HepG2 (cell line): ENCODE results near the gene EMC9. TPM values are rescaled to one million over a fixed set of nuclear protein-coding genes. Genes with fewer than 3 reads are reported as not detected.

Experiments
- AFF4 ChIP-seq: sonication (generic); formaldehyde crosslinking; IDR thresholded peaks from 2 replicates; pipeline ENCODE4 v1.4.0; 2020; ENCODE audit warnings: missing genetic modification reagents
- ARID5B ChIP-seq: IDR thresholded peaks from 2 replicates; pipeline ENCODE4 v1.4.0; 2020; ENCODE audit warnings: mild to moderate bottlenecking, missing genetic modification reagents
- ARNTL ChIP-seq: sonication (generic); formaldehyde crosslinking; IDR thresholded peaks from 2 replicates; pipeline ENCODE4 v1.4.0; 2020; ENCODE audit warnings: mild to moderate bottlenecking, missing genetic modification reagents
- ESRRA ChIP-seq: sonication (generic); formaldehyde crosslinking; IDR thresholded peaks from 2 replicates; pipeline ENCODE4 v1.5.1; 2020; ENCODE audit warnings: mild to moderate bottlenecking, low read depth, missing genetic modification reagents
- MAFK ChIP-seq, 2 experiments: IDR thresholded peaks in 1 of 2; conservative IDR thresholded peaks in 1 of 2; 2 replicates each; pipeline ENCODE4 v1.6.1; 2011; ENCODE audit warnings: improper control_type of control experiment in 2 of 2, low read length in 2 of 2
- POLR2AphosphoS5 ChIP-seq: IDR thresholded peaks from 2 replicates; pipeline ENCODE4 v1.6.1; 2012; ENCODE audit warnings: low read depth, low read length
- SP1 ChIP-seq, 2 experiments: fragments of 450-650 bp in 1 of 2; sonication (generic) in 1 of 2; formaldehyde crosslinking in 1 of 2; IDR thresholded peaks; 2 replicates each; pipeline versions ENCODE4 v1.4.0 to v1.6.1; 2016 to 2020; ENCODE audit warnings: missing genetic modification reagents in 1 of 2
- SSRP1 ChIP-seq: IDR thresholded peaks from 2 replicates; pipeline ENCODE4 v1.6.1; 2016; ENCODE audit warnings: control low read depth
- WIZ ChIP-seq: sonication (generic); formaldehyde crosslinking; IDR thresholded peaks from 2 replicates; pipeline ENCODE4 v1.5.1; 2020; ENCODE audit warnings: mild to moderate bottlenecking, missing genetic modification reagents
- ZNF101 ChIP-seq: sonication (generic); formaldehyde crosslinking; IDR thresholded peaks from 2 replicates; pipeline ENCODE4 v1.4.0; 2020; ENCODE audit warnings: mild to moderate bottlenecking, low read depth, missing genetic modification reagents, borderline replicate concordance
- ZNF407 ChIP-seq: sonication (generic); formaldehyde crosslinking; IDR thresholded peaks from one replicate; pipeline ENCODE4 v1.5.1; 2020; ENCODE audit warnings: mild to moderate bottlenecking, missing genetic modification reagents; ENCODE audit errors: not compliant biosample characterization
- ZNF749 ChIP-seq: sonication (generic); formaldehyde crosslinking; IDR thresholded peaks from 2 replicates; pipeline ENCODE4 v1.8.0; 2022; ENCODE audit warnings: mild to moderate bottlenecking, missing genetic modification reagents, moderate library complexity, borderline replicate concordance
- ZSCAN25 ChIP-seq: sonication (generic); formaldehyde crosslinking; IDR thresholded peaks from 2 replicates; pipeline ENCODE4 v1.8.0; 2022; ENCODE audit warnings: mild to moderate bottlenecking, missing genetic modification reagents
- polyA plus RNA-seq, 8 experiments: library from polyadenylated mRNA; depleted of rRNA in 3 of 8; stranded (reverse) in 7 of 8; unstranded in 1 of 8; fragments of >200 nt; fragmentation: Illumina TruSeq in 4 of 8; extraction: Trizol in 4 of 8; gene quantifications; 2 replicates each; pipeline versions ENCODE4 v1.2.1 to v1.2.3, GENCODE V29; 2011 to 2016; ENCODE audit warnings: low read depth in 4 of 8, missing spikeins in 1 of 8, mixed read lengths in 1 of 8; ENCODE audit not compliant: insufficient read depth in 1 of 8
- total RNA-seq, 5 experiments: library from RNA; depleted of rRNA; stranded (reverse); fragments of >200 nt; fragmentation: Illumina TruSeq; extraction: Trizol; gene quantifications; 2 replicates each; pipeline ENCODE4 v1.2.3, GENCODE V29; 2016; ENCODE audit warnings: low read depth in 1 of 5

The EMC9 gene
- total and polyA plus RNA-seq, 2 of the 13 experiments (the other 11 are each of a cell fraction or from before 2014, with no cell fraction given) = 60.5 to 78.7 TPM

- TF ChIP-seq ZNF407 (CRISPR knock-in tag) (no peak), WIZ (CRISPR knock-in tag) (no peak), ARNTL (CRISPR knock-in tag) (no peak), ESRRA (CRISPR knock-in tag) (no peak), SP1 (IDR thresholded peaks at IDR 0.05) (no peak), SP1 (CRISPR knock-in tag; IDR thresholded peaks at IDR 0.05) (no peak), AFF4 (no peak), ZNF749 (CRISPR knock-in tag) (no peak), POLR2AphosphoS5 (no peak), MAFK (conservative IDR thresholded peaks at IDR 0.05 in 1 of 2, IDR thresholded peaks at IDR 0.05 in 1 of 2; ENCODE audit: low read length in 2 of 2) (no peak), ARID5B (CRISPR knock-in tag) (no peak), ZSCAN25 (CRISPR knock-in tag) (no peak), ZNF101 (CRISPR knock-in tag) (no peak), SSRP1 (CRISPR knock-in tag) (no peak)
These were observed 45.6 kb upstream of the EMC9 start (continued) for GRCh38 chr14:24186831-24187538.
